Limb (tissue), 2 donors: ENCODE results near the gene ABHD12.

ENCODE experiments used
- DNase-seq, 2 donors: peaks; one replicate each; pipeline ENCODE4 v3.0.0-alpha.2; 2016; ENCODE audit errors: extremely low spot score in 2 of 2

ABHD12 gene

DNA sequence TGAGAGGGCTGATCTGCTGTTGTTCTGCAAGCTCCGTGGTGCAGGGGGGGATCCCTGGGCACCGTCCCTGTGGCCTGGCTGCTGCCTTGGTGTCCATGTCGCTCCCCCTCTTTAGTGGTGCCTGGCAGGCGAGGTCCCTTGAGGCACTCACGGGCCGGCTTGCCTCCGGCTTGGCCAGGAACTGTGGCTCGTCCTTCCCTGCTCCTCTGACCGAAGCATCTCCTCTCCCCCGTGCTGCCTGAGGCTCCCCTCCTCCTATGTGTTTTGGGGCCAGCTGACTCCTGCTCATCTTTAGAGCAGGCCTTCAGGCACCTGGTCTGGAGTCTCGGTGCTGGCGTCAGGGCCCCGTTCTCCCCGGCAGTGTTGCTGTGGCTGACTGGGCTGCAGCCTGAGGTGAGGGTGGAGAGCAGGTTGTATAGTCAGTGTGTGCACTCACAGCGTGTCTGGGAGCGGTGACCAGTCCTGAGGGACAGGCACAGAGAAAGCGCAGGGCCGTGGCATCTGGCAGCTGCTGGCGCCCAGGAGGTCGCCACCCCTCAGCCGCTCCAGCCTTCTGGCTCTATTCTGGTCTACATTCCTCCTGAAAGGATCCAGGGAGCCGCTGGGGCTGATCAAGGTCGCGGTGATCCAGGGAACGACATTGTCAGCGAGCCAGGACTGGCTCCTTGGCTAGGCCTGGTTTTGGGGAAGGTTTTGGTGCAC lies 99.1 kb downstream of the ABHD12 start:
- DNase-seq, result no peak

DNA sequence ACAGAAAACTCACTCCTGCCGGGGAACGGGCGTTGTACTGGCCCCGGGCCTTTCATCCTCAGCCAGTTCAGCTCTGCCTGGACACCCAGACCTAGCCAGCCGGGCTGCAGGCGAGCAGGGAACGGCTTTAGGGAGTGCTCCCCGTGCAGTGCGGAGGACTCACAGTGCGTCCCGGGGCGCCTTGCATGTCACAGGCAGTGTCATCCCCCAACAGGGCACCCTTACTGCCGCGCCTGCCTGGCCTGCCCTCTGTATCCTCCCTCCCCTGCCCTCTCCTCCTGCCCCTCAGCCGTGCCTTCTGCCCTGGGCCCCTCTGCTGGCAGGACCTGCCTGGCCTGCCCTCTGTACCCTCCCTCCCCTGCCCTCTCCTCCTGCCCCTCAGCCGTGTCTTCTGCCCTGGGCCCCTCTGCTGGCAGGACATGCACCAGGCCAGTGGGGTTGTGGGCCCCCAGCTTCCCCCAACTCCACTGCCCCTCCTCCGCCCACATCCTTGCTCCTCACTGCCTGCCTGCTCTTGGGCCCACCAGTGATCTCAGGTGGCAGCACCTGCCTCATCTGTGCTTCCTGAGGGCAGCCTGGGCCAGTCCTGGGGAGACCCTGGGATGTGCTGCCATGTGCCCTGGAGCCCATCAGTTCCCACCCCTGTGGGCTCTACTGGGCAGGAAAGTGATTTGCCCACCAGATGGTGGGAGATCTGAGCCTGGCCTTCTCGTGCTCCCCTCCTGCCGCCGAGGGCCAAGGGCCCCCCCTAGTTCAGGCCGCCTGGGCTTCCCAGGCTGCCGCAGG lies 99.8 kb downstream of the ABHD12 start:
- no peak for DNase-seq

DNA sequence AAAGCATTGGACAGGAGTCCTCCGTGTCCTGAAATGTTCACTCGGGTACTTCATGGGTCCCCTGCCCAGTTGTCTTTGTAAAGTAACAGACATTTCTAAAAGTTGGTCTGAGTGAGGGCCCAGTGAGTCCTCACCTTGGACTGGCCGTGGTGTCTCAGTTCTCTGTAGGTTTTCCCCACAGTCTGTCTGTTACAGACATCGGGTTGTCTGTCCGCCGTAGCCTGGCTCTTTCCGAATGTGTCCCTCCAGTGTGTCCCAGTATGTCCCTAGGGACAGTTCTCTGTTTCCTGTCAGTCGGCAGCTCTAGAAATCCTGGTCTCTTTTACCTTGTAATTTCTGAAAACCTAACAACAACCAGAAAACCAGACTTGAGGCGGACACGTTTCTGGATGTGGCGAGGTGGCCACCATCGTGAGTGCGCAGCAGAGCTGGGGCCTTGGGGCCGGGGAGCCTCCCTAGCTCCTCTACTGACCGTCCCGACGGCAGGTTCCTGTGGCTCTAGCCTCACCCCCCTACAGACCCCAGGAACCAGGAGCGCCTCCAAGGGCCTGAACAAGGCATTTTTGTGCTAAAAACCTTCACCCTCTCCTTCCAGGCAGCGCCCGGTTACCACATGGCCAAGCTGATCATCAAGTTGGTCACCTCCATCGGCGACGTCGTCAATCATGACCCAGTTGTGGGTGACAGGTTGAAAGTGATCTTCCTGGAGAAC lies 100.6 kb downstream of the ABHD12 start:
- DNase-seq, result no peak

DNA sequence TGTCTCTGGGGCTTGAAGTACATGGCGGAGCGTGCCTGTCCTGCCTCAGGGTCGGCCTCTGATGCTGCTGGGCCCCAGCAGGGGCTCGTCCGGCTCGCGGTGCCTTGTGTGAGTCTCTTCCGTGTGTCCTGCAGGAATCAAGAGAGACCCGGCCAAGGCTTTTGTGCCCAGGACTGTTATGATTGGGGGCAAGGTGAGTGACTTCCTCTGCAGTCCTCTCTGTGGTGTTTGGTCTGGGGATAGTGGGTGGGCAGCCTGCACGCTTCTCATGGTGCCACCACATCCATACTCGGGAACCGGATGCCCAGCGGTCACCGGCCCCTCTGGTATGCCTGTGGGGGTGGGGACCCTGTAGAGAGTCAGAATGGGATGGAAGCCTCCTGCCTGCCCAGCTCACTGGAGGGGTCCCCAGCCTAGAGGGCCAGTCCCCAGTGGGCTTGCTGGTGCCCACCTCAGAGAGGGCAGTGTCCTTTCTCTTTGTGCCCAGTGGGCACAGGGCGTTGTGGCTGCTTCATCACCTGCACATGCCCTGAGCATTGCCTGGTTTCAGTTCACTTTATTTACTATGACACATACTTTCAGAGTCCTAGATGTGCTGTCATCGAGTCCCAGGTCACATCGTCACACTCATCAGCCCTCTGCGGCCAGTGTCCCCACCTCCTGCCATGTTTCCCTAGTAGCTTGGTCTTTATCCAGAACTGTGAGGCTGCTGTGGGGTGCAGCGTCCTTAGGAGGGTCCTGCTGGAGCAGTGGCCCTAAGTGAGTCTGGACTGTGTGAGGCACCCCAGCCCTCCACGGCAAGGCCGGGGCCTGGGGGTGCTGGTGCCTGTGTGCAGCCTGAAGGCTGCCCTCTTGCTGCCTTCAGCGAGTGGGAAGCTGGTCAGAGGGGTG lies 102.1 kb downstream of the ABHD12 start:
- no peak for DNase-seq

DNA sequence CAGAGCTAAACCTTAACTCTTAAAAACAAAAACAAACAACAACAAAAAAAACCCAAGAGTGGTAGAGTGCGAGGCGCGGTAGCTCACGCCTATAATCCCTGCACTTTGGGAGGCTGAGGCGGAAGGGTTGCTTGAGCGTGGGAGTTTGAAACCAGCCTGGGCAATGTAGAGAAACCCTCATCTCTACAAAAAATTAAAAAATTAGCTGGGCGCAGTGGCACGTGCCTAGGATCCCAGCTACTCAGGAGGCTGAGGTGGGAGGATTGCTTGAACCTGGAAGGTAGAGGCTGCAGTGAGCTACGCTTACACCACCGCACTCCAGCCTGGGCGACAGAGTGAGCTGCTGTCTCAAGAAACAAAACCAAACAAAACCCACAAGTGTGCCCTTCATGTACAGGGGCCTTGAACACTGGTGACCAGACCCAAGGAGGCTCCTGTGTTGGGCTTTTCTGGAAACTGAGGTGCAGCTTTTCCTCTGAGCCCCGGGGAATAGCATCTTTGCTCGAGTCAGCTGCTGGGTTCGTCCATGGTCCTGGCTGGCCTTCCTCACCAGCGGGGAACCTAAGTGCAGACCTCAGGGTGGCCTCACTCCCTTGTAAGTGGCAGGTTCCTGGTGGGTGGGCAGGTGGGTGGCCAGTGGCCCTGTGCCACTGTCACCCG lies 102.9 kb downstream of the ABHD12 start:
- no peak for DNase-seq

DNA sequence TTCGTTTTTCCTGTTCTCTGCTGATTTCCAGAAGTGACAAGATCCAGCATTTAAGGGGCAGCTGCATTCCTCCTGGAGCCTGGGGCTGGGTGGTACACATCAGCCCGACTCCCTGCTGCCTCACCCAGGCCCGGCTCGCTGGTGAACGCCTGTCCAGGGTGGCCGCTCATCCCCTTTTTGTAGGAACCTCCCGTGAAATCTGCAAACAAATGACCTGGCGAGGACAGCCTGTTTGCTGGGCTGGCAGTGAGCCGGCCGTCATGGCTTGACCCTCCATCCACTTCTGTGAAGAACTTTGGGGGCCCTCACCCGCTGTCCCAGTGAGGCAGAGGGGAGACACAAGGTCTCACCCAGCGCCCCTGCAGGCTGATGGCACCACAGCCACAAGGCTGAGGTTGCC lies 103.7 kb downstream of the ABHD12 start:
- DNase-seq, result no peak

DNA sequence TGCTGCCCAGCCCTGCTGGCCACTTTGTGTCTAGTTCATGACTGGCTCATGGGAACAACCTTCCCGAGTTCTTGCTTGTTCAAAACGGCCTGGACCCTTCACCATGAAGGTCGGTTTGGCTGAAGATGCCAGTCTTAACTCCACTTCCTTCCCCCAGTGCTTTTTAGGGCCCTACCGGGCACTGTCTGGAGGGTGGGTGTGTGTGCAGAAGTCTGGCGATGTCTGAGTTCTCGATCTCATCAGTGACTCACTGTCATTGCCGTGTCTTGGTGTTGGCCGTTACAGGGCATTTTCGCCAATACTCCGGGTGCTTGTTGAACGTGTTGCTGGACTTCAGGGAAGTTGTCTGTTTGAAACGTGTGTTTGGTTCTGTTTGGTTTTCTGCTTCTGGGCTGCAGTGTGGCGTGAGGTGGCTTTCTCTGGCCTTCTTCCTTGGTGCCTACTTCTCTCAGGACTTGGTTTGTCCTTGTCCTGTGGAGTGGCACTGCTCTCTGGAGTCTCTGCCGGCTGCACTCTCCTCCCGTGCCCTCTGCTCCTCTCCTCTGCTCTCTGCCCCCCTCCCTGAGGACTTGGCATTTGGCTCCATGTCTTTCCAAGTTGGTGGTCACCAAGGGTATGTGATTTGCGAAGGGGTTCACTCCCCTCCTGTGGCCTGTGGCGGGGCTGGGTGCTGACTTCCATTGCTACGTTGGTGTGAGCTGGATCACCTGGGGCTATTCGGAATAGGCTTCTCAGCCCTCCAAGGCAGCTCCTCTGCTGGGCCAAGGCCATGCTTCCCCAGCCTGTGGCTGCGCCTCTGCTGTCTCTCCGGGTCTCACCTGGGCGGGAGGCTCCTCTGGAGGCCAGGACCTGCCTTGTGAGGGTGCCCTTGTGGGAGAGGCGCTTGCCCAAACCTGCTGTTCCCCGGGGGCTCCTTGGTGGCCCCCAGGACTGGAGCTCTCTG lies 104.5 kb downstream of the ABHD12 start:
- no peak for DNase-seq

DNA sequence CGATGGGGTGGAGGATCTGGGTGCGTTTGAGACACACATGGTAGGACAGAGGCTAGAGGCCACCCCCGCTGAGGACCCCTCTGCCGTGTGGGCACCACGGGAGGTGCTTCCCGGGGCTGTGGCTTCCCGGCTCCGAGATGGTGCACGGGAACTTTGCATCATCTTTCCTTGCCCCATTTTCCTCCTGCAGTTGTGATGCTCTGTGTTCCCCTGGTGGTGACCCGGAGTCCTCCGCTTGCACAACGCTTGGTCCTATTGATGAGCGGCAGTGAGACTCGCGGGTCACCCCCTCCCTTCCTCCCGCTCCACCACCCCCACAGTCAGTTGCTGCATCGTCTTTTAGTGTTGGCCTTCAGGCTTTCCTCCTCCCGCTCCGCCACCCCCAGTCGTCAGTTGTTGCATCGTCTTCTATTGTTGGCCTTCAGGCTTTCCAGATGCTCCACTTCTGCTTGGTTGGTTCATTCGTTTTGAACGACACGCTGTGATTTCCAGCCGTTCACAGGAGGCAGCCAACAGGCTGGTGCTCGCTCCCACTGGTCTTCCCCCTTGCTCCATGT lies 105.5 kb downstream of the ABHD12 start:
- DNase-seq, result peak in 1 of 2 donors; percentile 19

DNA sequence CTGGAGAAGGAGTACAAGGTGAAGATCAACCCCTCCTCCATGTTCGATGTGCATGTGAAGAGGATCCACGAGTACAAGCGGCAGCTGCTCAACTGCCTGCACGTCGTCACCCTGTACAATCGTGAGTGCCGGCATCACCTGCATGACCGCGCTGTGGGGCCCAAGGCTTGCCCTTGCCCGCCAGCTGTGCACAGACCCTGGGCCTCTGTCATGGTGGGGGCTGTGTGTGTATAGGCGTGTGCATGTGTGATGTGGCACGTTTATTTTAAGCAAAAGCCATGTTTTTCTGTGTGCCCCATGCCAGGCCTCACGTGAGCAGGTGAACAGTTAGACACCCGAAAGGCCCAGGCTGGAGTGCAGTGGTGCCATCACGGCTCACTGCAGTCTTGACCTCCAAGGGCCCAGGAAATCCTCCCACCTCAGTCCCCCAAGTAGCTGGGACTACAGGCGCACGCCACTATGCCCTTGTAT lies 106.5 kb downstream of the ABHD12 start:
- DNase-seq, result no peak

DNA sequence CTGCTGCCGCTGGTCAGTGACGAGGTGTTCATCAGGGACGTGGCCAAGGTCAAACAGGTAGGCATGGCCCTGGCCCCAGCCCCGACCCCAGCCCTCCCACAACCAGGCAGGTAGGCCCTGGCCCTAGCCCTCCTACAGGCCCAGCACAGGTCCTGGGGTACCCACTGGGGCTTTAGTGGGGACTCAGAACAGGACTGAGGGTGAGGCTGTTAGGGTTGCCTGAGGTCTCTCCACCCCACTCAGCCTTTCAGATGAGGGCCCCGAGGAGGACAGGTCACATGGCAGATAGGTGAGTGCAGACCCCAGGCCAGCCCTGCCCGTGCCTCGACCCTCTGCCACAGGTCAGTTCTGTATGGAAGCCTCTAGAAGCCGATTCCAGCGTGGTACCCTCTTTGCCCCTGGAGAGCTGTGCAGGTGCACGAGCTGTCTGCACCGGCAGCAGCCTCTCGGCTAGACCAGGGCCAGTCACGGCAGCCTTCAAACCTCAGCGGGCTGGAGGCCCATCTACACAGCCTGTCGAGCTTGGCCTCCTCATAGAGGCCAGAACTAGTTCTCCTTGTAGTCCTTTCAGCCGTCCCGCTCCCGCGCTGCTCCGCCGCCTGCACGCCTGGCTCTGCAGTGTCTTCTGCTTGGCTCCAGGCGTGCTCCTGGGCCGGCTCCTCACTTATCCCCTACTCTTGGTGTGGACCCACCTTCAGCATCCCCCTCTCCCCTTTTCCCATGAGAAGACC lies 107.2 kb downstream of the ABHD12 start:
- DNase-seq, result peak in 1 of 2 donors; percentile 21

DNA sequence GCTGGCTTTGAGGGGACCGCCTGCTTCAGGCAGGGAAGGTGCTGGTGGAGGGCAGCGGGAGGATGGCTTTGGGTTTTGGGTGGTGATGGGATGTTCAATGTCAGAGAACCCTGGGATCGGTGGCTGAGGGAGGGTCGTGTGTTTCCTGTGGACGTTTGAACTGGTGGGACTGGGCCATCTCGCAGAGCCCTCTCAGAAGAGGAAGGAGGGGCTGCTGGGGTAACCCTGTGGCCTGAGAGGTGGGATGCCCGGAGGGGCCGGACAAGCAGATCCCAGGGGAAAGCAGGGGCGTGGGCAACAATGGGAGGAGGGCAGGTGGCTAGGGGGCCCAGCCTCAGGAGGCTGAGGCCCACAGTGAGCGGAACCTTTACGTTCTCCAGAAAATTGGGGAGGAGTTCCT lies 107.8 kb downstream of the ABHD12 start:
- no peak for DNase-seq

DNA sequence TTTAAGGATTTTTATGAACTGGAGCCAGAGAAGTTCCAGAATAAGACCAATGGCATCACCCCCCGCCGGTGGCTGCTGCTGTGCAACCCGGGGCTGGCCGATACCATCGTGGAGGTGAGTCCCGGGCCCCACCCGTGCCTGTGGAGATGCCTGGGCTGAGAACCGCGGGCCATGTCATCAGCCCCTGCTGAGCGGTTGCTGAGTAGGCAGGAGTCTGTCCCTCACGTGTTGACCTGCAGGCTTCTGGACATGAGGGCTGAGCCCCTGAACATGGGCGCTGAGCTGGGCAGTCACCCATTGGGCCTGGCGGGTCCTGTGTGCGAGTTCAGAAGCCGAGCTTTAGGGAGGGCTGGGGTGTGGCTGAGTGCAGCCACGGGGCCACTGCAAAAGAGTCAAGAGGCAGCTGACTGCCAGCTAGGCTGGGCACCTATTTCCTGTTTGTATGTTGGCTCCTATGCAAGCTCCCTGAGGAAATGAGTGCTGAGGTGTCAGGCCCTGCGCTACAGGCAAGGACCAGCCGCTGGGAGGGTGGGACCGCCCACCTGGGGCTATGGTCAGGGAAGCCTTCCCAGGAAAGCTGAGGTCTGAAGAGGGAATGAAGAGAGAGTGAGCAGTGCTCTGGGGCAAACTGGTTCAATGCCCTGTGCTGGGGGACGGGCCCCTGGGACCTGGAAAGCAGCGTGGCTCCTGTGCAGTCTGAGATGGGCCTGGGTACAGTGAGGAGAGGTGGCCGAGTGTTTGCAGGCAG lies 108.4 kb downstream of the ABHD12 start:
- DNase-seq, result peak in 1 of 2 donors; percentile 18

DNA sequence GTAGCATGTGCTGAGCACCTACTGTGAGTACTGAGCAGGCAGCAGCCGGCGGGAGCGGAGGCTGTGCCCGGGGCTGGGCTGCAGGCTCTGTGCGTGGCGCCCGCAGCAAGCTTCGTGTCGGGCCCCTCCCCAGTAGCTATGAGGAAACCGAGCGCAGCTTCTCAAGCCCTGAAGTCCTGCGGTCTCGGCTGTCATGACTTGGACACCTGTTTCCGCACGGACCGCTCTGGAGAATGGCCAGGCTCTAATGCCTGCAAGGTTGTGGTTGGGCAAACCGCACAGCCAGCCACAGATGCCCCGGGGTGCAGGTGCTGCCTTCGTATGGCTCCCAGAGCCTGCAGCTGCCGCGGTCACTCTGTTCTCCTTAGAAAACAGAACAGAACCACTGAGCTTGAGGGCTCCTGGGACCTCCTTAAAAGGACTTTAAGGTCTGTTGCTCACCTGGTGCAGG lies 109.1 kb downstream of the ABHD12 start:
- DNase-seq, result peak; percentile 6 to 37

DNA sequence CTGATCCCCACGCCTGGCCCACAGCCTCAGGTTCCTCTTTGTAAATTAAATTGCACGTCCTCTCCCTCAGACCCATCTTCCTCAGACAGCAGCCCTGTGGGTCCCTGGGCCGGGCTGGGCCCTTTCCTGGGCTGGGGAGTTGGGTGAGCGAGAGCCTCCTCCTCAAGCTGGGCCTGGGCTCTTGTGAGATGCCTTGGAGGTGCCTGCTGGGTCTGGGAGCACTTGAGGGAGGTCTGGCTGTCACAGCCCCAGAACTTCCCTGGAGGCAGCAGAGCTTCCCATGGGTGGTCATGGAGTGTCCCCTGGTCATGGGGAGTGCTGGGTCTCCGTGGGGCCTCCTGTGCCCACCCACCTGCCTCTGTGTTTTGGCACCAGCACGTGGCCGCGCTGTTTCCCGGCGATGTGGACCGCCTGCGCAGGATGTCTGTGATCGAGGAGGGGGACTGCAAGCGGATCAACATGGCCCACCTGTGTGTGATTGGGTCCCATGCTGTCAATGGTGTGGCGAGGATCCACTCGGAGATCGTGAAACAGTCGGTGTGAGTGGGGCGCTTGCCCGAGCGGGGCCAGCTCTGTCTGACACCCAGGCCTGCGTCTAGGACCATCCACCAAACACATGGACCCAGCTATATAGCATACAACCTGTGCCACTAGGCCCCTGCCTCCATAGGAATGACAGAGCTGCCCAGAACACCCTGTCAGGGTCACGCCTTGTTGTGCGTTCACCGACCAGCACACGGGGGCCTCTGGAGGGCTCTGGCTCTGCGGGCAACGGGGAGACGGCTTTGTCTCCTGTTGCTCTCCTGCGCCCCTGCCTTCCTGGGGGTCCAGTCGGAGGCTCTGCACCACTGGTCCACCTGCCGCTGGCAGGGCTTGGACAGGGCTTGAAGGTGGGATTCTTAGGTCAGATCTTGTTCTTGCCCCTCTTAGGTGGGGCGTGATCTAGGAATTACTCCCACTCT lies 109.8 kb downstream of the ABHD12 start:
- peak in 1 of 2 donors; percentile 21 for DNase-seq

DNA sequence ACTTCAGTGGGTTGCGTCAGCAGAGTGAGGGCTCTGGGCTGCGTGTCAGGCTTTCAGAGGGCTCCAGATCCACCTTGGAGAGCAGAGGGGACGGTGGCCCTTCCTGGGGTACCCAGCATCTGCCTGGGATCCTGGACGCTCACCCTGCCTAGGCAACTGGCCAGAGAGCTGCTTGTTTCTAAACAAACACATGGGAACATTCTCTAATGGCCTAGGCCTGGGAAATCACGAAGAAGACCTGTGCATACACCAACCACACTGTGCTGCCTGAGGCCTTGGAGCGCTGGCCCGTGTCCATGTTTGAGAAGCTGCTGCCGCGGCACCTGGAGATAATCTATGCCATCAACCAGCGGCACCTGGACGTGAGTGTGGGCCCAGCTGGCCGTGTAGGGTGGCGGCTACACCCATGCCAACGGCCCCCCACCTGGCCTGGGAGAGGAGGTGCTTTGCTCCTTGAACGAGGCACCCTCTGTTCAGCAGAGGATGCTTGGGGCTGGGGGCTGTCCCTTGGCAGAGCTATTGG lies 110.5 kb downstream of the ABHD12 start:
- DNase-seq, result peak in 1 of 2 donors; percentile 21

DNA sequence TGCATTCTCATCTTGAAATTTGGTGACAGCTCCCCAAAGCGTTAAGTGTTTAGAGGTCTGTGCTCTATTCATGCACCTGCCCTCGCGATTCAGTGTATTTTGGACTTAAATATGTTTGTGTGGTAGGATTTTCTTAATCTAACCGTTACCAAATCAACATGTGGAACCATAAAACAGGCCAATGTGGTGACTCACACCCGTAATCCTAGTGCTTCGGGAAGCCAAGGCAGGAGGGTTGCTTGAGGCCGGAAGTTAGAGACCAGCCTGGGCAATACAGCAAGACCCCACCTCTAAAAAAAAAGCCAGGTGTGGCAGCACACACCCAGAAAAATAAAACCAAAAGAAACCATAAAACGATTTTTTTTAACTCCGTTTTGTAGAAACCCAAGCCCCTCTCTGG lies 111.2 kb downstream of the ABHD12 start:
- no peak for DNase-seq
